Measurements from ENCODE around the gene NRCAM.

Gene NRCAM

GRCh38 chr7:108457871-108458270 lies 1.6 kb upstream of the NRCAM start:
- no peak for DNase-seq

DNA sequence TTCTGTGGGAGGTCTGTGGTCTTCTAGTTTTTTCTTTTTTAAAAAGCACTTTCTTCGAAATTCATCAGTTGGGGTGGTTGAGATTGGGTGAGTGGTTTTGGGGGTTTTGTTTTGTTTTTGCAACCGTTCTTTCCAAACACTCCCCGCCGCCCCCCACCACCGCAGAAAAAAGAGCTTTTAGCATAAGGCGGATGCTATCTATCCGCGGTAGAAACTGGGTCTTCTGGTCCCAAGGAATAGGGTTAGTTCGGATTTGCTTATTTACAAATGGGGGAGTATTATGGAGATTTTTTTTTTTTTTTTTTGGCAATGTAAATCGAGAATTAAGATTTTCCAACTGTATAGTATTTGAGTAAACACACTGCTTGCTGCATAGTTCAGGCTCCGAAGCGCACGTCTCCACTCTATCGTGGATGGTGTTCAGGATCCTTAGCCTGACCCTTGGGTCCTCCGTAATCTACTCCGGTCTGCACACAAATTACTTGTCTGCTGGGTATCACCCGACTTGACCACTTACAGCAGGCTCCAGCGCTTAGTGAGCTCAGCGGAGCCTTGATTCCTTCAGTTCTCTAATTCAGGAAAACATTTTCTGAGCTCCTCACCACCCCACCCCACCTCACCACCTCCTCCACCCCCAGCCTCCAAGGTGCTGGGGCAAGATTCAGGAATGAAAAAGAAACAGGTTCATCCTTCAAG lies 757 bp upstream of the NRCAM start:
- DNase-seq: no peak

DNA sequence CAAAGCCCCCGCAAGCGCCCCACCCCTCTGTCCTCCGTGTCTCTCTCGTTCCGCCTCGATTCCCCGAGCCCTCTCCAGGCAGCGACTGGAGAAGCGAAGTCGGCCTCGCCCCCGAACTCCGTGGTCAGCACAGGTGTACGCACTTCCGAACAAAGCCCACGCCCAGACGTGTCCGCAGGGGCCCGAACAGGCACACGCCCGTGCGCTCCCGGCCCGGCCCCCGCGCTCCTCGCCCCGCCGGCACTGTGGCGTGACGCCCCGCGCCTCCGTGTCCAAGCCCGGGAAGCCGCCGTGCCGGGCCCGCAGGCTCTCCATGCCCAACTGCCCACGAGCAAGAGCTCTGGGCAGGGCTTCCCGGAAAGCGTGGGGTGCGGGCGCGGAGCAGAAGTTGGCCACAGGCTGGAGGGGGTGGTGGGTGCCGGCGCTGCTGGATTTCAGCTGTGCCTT lies 662 bp downstream of the NRCAM start:
- peak in 1 of 2 experiments; percentile 9 for DNase-seq

- DNase-seq: peak; percentile 8 to 23
Measured at GRCh38 chr7:108454674-108455550, 1.3 kb downstream of the NRCAM start.

DNA sequence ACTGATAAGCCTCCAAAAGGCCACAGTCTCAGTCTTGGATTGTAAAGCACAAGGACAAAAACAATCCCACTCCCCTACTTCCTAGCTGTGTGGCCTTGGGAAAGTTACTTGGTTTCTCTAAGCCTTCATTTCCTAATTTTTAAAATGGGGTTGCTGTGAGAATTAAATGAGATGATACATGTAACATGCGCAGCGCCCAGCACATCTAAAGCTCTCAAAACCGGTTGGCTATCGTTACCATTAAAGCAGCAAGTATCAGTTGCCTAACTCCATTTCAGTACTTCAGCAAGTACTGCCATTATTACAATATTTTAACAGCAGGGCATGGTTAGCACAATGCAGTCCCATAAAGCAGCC lies 1.9 kb downstream of the NRCAM start:
- DNase-seq: no peak

DNA sequence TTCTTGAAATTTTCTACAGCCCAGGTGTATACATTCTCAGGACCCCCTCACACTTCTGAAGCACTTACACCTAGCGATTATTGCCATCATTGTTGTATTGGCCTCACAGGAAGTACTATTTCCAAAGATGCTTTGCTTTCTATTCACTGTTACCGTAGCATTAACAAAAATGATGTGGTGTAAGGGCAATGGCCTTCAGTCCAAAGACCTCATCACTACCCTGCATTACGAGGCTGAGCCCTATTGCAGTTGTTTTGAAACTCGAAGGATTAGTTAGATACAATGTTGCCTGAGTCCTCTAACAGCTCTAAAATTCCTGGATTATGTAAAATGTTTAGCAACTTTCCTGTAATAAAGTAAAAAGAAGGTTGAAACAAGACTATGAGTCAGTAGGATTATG lies 2.9 kb downstream of the NRCAM start:
- no peak for DNase-seq

- no peak for DNase-seq
Measured at GRCh38 chr7:108452707-108453106, 3.5 kb downstream of the NRCAM start.

DNA sequence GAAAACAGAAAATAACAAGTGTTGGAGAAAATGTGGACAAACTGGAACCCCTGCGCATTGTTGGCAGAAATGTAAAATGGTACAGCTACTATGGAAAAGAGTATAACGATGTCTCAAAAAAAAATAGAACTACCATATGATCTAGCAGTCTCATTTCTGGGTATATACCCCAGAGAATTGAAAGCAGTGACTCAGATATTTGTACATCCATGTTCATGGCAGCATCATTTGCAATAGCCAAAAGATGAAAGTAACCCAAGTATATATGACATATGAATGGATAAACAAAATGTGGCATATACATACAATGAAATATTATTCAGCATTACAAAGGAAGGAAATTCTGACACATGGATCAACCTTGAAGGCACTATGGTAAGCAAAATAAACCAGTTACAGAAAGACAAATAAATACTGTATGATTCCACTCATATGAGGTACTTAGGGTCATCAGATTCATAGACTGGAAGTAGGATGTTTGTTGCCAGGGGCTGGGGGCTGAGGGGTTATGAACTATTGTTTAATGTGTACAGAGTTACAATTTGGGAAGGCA lies 4.9 kb downstream of the NRCAM start:
- no peak for DNase-seq

GRCh38 chr7:108450160-108450559 lies 6.1 kb downstream of the NRCAM start:
- DNase-seq: no peak

- DNase-seq: no peak
Measured at GRCh38 chr7:108449521-108449920, 6.7 kb downstream of the NRCAM start.

GRCh38 chr7:108448584-108449505 lies 7.4 kb downstream of the NRCAM start:
- DNase-seq: no peak

GRCh38 chr7:108442039-108442568 lies 14.1 kb downstream of the NRCAM start:
- peak; percentile 16 to 30 for DNase-seq

- DNase-seq: no peak
Measured at GRCh38 chr7:108441392-108441955, 14.8 kb downstream of the NRCAM start.

- no peak for DNase-seq
Measured at GRCh38 chr7:108440613-108441012, 15.6 kb downstream of the NRCAM start.

GRCh38 chr7:108436906-108437305 lies 19.3 kb downstream of the NRCAM start:
- DNase-seq: no peak

GRCh38 chr7:108434010-108434409 lies 22.2 kb downstream of the NRCAM start:
- no peak for DNase-seq

GRCh38 chr7:108431099-108431498 lies 25.1 kb downstream of the NRCAM start:
- no peak for DNase-seq

DNA sequence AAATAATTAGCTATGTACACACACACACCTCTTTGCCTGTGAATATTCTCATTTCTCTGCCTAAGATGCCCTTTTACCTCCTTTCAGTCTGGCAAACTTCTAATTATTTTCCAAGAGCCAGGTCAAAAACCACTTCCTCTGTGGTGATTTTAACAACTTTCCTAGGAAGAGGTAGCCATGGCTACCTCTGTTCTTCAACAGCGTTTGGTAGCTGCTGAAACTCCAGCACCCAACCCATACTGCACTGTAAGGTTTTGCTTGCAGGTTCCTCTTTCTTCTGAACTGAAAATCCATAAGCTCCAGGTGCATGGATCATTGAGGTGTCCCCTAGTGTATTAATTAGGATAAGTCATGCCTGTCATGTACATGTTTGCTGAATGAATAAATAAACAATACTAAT lies 25.6 kb downstream of the NRCAM start:
- no peak for DNase-seq

DNA sequence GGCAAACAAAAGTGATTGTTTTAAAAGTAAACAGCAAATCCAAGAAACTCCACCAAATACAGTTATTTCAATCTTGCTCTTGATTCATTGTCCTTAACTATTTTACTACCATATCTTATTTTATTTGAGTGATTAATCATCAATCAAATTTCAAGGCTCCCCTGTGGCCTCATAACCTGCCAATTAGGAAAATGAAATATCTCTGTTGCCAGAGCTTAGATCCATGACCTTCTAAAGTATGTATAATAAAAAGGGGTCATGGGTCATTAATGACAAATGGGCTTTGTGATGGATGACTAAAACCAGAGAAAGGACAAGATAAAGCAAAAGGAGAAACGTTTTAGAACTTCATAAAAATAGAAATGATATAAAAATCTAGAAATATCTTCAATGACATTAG lies 28.5 kb downstream of the NRCAM start:
- DNase-seq: no peak

- no peak for DNase-seq
Measured at GRCh38 chr7:108425714-108426275, 30.4 kb downstream of the NRCAM start.

- no peak for DNase-seq
Measured at GRCh38 chr7:108424013-108424412, 32.2 kb downstream of the NRCAM start.

Data from activated CD4-positive, alpha-beta T cell treated with anti-CD3 and anti-CD28 coated beads, Interleukin-2, amount 50 U/mL, for 48 hours (primary cell).